Uterus (tissue), 2 donors: ENCODE data around the gene ITSN2.

ENCODE experiments used
- POLR2A ChIP-seq, 2 donors: fragments of 450-650 bp; IDR thresholded peaks; one replicate each; pipeline ENCODE4 v1.6.1; 2016; ENCODE audit warnings: antibody characterized with exemption in 2 of 2, mild to moderate bottlenecking in 1 of 2, moderate library complexity in 1 of 2
- TF ChIP-seq, protein P1 (sequence below), 4 experiments: fragments of 200-600 bp in 2 of 4; fragments of 450-650 bp in 2 of 4; sonication (generic) in 2 of 4; IDR thresholded peaks; one replicate each; pipeline ENCODE4 v1.5.1; 2016 to 2019; ENCODE audit warnings: antibody characterized with exemption in 4 of 4, mild to moderate bottlenecking in 2 of 4, moderate library complexity in 1 of 4

GRCh38 chr2:24231461-24231881, 128.9 kb downstream of the ITSN2 start:
- no peak for TF ChIP-seq POLR2A (IDR thresholded peaks at IDR 0.05)
- TF ChIP-seq, protein P1, sequence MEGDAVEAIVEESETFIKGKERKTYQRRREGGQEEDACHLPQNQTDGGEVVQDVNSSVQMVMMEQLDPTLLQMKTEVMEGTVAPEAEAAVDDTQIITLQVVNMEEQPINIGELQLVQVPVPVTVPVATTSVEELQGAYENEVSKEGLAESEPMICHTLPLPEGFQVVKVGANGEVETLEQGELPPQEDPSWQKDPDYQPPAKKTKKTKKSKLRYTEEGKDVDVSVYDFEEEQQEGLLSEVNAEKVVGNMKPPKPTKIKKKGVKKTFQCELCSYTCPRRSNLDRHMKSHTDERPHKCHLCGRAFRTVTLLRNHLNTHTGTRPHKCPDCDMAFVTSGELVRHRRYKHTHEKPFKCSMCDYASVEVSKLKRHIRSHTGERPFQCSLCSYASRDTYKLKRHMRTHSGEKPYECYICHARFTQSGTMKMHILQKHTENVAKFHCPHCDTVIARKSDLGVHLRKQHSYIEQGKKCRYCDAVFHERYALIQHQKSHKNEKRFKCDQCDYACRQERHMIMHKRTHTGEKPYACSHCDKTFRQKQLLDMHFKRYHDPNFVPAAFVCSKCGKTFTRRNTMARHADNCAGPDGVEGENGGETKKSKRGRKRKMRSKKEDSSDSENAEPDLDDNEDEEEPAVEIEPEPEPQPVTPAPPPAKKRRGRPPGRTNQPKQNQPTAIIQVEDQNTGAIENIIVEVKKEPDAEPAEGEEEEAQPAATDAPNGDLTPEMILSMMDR (IDR thresholded peaks at IDR 0.05), result no peak
